Activated CD8-positive, alpha-beta memory T cell treated with anti-CD3 and anti-CD28 coated beads, Interleukin-2, amount 10 ng/mL, durations not matched to agents 7 days and 5 days (primary cell): Measurements from ENCODE around the gene SIGLEC8. TPM values are rescaled to one million over a fixed set of nuclear protein-coding genes. Genes with fewer than 3 reads are reported as not detected.
"Not testable (repeated sequence)": the region's sequence is repeated elsewhere in the genome, so short reads cannot be mapped to it uniquely, and the experiment has no call there.

Source experiments
- ATAC-seq: fragments of 150-1000 bp; cut with Tn5 transposase; one replicate; pipeline ENCODE4 v1.10.0; 2021; ENCODE audit warnings: moderate library complexity
- CTCF ChIA-PET: fragments of 350-600 bp; sonication (Branson Sonifier 250); formaldehyde crosslinking; loops from one replicate; lab custom pipeline; 2021; ENCODE audit warnings: antibody characterized with exemption; lab: Charles Lee
- DNase-seq: peaks from one replicate; pipeline ENCODE4 v3.0.0-alpha.2; 2020
- H3K27ac Mint-ChIP-seq: one replicate; pipeline ENCODE4 v1.8.0; 2021; ENCODE audit warnings: mild to moderate bottlenecking, mixed read lengths
- H3K27me3 Mint-ChIP-seq: one replicate; pipeline ENCODE4 v1.8.0; 2021; ENCODE audit warnings: mixed read lengths
- H3K36me3 Mint-ChIP-seq: one replicate; pipeline ENCODE4 v1.8.0; 2021; ENCODE audit warnings: mild to moderate bottlenecking, mixed read lengths
- H3K4me1 Mint-ChIP-seq: one replicate; pipeline ENCODE4 v1.8.0; 2021; ENCODE audit warnings: mixed read lengths
- H3K4me3 Mint-ChIP-seq: one replicate; pipeline ENCODE4 v1.8.0; 2021; ENCODE audit warnings: mild to moderate bottlenecking, moderate library complexity, mixed read lengths
- H3K9me3 Mint-ChIP-seq: one replicate; pipeline ENCODE4 v1.8.0; 2022; ENCODE audit warnings: low read depth, mixed read lengths
- total RNA-seq, 2 experiments: library from RNA; stranded (reverse); gene quantifications; one replicate each; pipeline ENCODE4 v1.2.3, GENCODE V29; 2021

Gene SIGLEC8
- total RNA-seq, 2 experiments from 2014 or later = not detected

GRCh38 chr19:51450730-51451307 is 7.4 kb downstream of the SIGLEC8 start:
- Mint-ChIP-seq H3K9me3 (peaks cover 9% of the 10 kb centered on the region), H3K4me3 (no peak overlapping the region), H3K27ac (no peak overlapping the region), H3K36me3 (peaks cover 17% of the 10 kb centered on the region), H3K4me1 (peaks cover 31% of the 10 kb centered on the region), H3K27me3 (peaks cover 11% of the 10 kb centered on the region)
- ATAC-seq (no peak), DNase-seq (peak; percentile 35)
- CTCF ChIA-PET = interaction anchor here (1.3 kb wide), 1 partner anchor 206 kb away, joined by 3 read pairs; no protein-coding TSS in a partner anchor

GRCh38 chr19:51448411-51449016 is 9.7 kb downstream of the SIGLEC8 start:
- CTCF ChIA-PET = interaction anchor here (0.7 to 2.5 kb wide), 3 partner anchors 10 to 208 kb away, joined by 3 to 11 read pairs (median 4); no protein-coding TSS in a partner anchor
- ATAC-seq (peak; percentile 83), DNase-seq (peak; percentile 70)
- Mint-ChIP-seq H3K4me3 (peak overlapping the region; percentile 44), H3K27me3 (peaks cover 19% of the 10 kb centered on the region), H3K36me3 (peaks cover 21% of the 10 kb centered on the region), H3K27ac (peak overlapping the region; percentile 67), H3K4me1 (peaks cover 33% of the 10 kb centered on the region), H3K9me3 (peaks cover 9% of the 10 kb centered on the region)

- DNase-seq (no peak), ATAC-seq (peak; percentile 24)
- CTCF ChIA-PET = interaction anchor here (1.6 to 2.5 kb wide), 2 partner anchors 9 to 209 kb away, joined by 4 to 11 read pairs; no protein-coding TSS in a partner anchor
- H3K36me3 Mint-ChIP-seq = peaks cover 21% of the 10 kb centered on the region
- H3K4me3 Mint-ChIP-seq = peak overlapping the region; percentile 44
- peaks cover 19% of the 10 kb centered on the region for H3K27me3 Mint-ChIP-seq
- peak overlapping the region; percentile 67 for H3K27ac Mint-ChIP-seq
- H3K9me3 Mint-ChIP-seq = peaks cover 9% of the 10 kb centered on the region
- H3K4me1 Mint-ChIP-seq = peaks cover 35% of the 10 kb centered on the region
These were observed 10.2 kb downstream of the SIGLEC8 start for GRCh38 chr19:51448011-51448410.

GRCh38 chr19:51447510-51447909 is 10.7 kb downstream of the SIGLEC8 start:
- peaks cover 38% of the 10 kb centered on the region for H3K4me1 Mint-ChIP-seq
- not testable (repeated sequence) for H3K9me3 Mint-ChIP-seq, H3K27ac Mint-ChIP-seq, H3K4me3 Mint-ChIP-seq, DNase-seq, ATAC-seq
- CTCF ChIA-PET = interaction anchor here (2.5 kb wide), 1 partner anchor 9 kb away, joined by 11 read pairs; no protein-coding TSS in a partner anchor
- H3K27me3 Mint-ChIP-seq = peaks cover 20% of the 10 kb centered on the region
- peaks cover 21% of the 10 kb centered on the region for H3K36me3 Mint-ChIP-seq

- H3K4me1 Mint-ChIP-seq = peaks cover 39% of the 10 kb centered on the region
- ATAC-seq (peak; percentile 91), DNase-seq (peak; percentile 99)
- peak overlapping the region; percentile 68 for H3K4me3 Mint-ChIP-seq
- peaks cover under 1% of the 10 kb centered on the region for H3K9me3 Mint-ChIP-seq
- H3K36me3 Mint-ChIP-seq = peaks cover 4% of the 10 kb centered on the region
- peaks cover 31% of the 10 kb centered on the region for H3K27me3 Mint-ChIP-seq
- H3K27ac Mint-ChIP-seq = peak overlapping the region; percentile 82
- CTCF ChIA-PET = interaction anchor here (0.8 to 9.7 kb wide), 17 partner anchors 20 to 280 kb away, joined by 3 to 108 read pairs (median 5); partner anchors contain the start of genes ETFB, NKG7, SIGLEC10 and VSIG10L
These were observed 16.6 kb downstream of the SIGLEC8 start for GRCh38 chr19:51441410-51442390.

GRCh38 chr19:51440846-51441409 is 17.3 kb downstream of the SIGLEC8 start:
- Mint-ChIP-seq H3K27ac (peak overlapping the region; percentile 82), H3K27me3 (peaks cover 37% of the 10 kb centered on the region), H3K9me3 (no peaks in the 10 kb centered on the region), H3K4me1 (peaks cover 36% of the 10 kb centered on the region), H3K4me3 (peak overlapping the region; percentile 68), H3K36me3 (peaks cover 3% of the 10 kb centered on the region)
- DNase-seq (peak; percentile 55), ATAC-seq (peak; percentile 11)
- CTCF ChIA-PET = interaction anchor here (0.9 to 9.7 kb wide), 17 partner anchors 21 to 283 kb away, joined by 3 to 108 read pairs (median 5); partner anchors contain the start of genes ETFB, NKG7, SIGLEC10 and VSIG10L

GRCh38 chr19:51440052-51440451 is 18.2 kb downstream of the SIGLEC8 start:
- Mint-ChIP-seq H3K36me3 (no peaks in the 10 kb centered on the region), H3K4me3 (no peak overlapping the region), H3K4me1 (peaks cover 36% of the 10 kb centered on the region), H3K27me3 (peaks cover 30% of the 10 kb centered on the region), H3K27ac (no peak overlapping the region), H3K9me3 (no peaks in the 10 kb centered on the region)
- DNase-seq (no peak), ATAC-seq (no peak)
- CTCF ChIA-PET = interaction anchor here (0.8 to 9.7 kb wide), 16 partner anchors 7 to 282 kb away, joined by 3 to 108 read pairs (median 6); partner anchors contain the start of genes SIGLEC10 and VSIG10L

GRCh38 chr19:51439021-51439465 is 19.2 kb downstream of the SIGLEC8 start:
- ATAC-seq = no peak
- H3K27me3 Mint-ChIP-seq = peaks cover 26% of the 10 kb centered on the region
- no peaks in the 10 kb centered on the region for H3K36me3 Mint-ChIP-seq
- H3K4me3 Mint-ChIP-seq = no peak overlapping the region
- DNase-seq = peak; percentile 72
- H3K4me1 Mint-ChIP-seq = peaks cover 36% of the 10 kb centered on the region
- no peak overlapping the region for H3K27ac Mint-ChIP-seq
- H3K9me3 Mint-ChIP-seq = no peaks in the 10 kb centered on the region
- CTCF ChIA-PET = interaction anchor here (0.6 to 9.7 kb wide), 18 partner anchors 8 to 221 kb away, joined by 3 to 108 read pairs (median 5); partner anchors contain the start of genes SIGLEC10 and VSIG10L

GRCh38 chr19:51434456-51434855 is 23.8 kb downstream of the SIGLEC8 start:
- Mint-ChIP-seq H3K4me3 (no peak overlapping the region), H3K27ac (no peak overlapping the region), H3K4me1 (peaks cover 4% of the 10 kb centered on the region), H3K27me3 (peaks cover 22% of the 10 kb centered on the region), H3K36me3 (no peaks in the 10 kb centered on the region), H3K9me3 (no peaks in the 10 kb centered on the region)
- DNase-seq = no peak
- CTCF ChIA-PET = interaction anchor here (9.5 to 9.7 kb wide), 2 partner anchors 14 to 93 kb away, joined by 103 to 108 read pairs; partner anchors contain the start of genes SIGLEC10 and VSIG10L
- no peak for ATAC-seq

- H3K36me3 Mint-ChIP-seq = no peaks in the 10 kb centered on the region
- peaks cover 25% of the 10 kb centered on the region for H3K27me3 Mint-ChIP-seq
- no peaks in the 10 kb centered on the region for H3K9me3 Mint-ChIP-seq
- no peak for ATAC-seq
- H3K27ac Mint-ChIP-seq = no peak overlapping the region
- CTCF ChIA-PET = interaction anchor here (0.7 kb wide), 1 partner anchor 144 kb away, joined by 4 read pairs; no protein-coding TSS in a partner anchor
- no peak overlapping the region for H3K4me3 Mint-ChIP-seq
- H3K4me1 Mint-ChIP-seq = peaks cover under 1% of the 10 kb centered on the region
- no peak for DNase-seq
These were observed 25.2 kb downstream of the SIGLEC8 start for GRCh38 chr19:51433043-51433442.

GRCh38 chr19:51431124-51431523 is 27.1 kb downstream of the SIGLEC8 start:
- Mint-ChIP-seq H3K27ac (no peak overlapping the region), H3K27me3 (peaks cover 8% of the 10 kb centered on the region), H3K4me3 (no peak overlapping the region), H3K9me3 (no peaks in the 10 kb centered on the region), H3K4me1 (no peaks in the 10 kb centered on the region), H3K36me3 (no peaks in the 10 kb centered on the region)
- ATAC-seq (no peak), DNase-seq (no peak)
- CTCF ChIA-PET = interaction anchor here (1.5 kb wide), 1 partner anchor 9 kb away, joined by 3 read pairs; no protein-coding TSS in a partner anchor

GRCh38 chr19:51430221-51430620 is 28.0 kb downstream of the SIGLEC8 start:
- H3K27ac Mint-ChIP-seq = no peak overlapping the region
- ATAC-seq (no peak), DNase-seq (no peak)
- H3K36me3 Mint-ChIP-seq = no peaks in the 10 kb centered on the region
- H3K4me3 Mint-ChIP-seq = no peak overlapping the region
- no peaks in the 10 kb centered on the region for H3K4me1 Mint-ChIP-seq
- CTCF ChIA-PET = interaction anchor here (0.7 to 1.5 kb wide), 2 partner anchors 9 to 142 kb away, joined by 3 read pairs; no protein-coding TSS in a partner anchor
- H3K27me3 Mint-ChIP-seq = peaks cover 10% of the 10 kb centered on the region
- no peaks in the 10 kb centered on the region for H3K9me3 Mint-ChIP-seq
